ENCODE data around the gene DYNC1LI1. TPM values are rescaled to one million over a fixed set of nuclear protein-coding genes. Genes with fewer than 3 reads are reported as not detected.

The DYNC1LI1 gene
- polyA plus RNA-seq, 1 donor from 2014 or later, result 94.5 TPM

- Histone ChIP-seq H4K20me1 (ENCODE audit: insufficient read depth) (no peaks in the 10 kb centered on the region), H3K9me2 (ENCODE audit: insufficient read depth, low read length) (no peaks in the 10 kb centered on the region), H2AFZ (ENCODE audit: low read depth, low read length) (no peak overlapping the region), H3K9ac (ENCODE audit: low read length) (peak overlapping the region; percentile 98), H3K9me3 (ENCODE audit: low read length) (no peaks in the 10 kb centered on the region), H3K4me2 (ENCODE audit: low read length) (peak overlapping the region; percentile 99), H3F3A (ENCODE audit: insufficient read depth, low read length, poor library complexity, severe bottlenecking) (no peaks in the 10 kb centered on the region), H3K27me3 (ENCODE audit: insufficient read depth, low read depth, low read length) (no peaks in the 10 kb centered on the region), H3K4me3 (ENCODE audit: low read length) (peak overlapping the region; percentile 87), H3K27ac (ENCODE audit: low read length) (peak overlapping the region; percentile 95), H3K36me3 (ENCODE audit: insufficient read depth, low read length) (no peaks in the 10 kb centered on the region), H3K79me2 (replicated peaks; ENCODE audit: insufficient read depth, low read length) (peaks cover 58% of the 10 kb centered on the region)
- TF ChIP-seq, protein P1, sequence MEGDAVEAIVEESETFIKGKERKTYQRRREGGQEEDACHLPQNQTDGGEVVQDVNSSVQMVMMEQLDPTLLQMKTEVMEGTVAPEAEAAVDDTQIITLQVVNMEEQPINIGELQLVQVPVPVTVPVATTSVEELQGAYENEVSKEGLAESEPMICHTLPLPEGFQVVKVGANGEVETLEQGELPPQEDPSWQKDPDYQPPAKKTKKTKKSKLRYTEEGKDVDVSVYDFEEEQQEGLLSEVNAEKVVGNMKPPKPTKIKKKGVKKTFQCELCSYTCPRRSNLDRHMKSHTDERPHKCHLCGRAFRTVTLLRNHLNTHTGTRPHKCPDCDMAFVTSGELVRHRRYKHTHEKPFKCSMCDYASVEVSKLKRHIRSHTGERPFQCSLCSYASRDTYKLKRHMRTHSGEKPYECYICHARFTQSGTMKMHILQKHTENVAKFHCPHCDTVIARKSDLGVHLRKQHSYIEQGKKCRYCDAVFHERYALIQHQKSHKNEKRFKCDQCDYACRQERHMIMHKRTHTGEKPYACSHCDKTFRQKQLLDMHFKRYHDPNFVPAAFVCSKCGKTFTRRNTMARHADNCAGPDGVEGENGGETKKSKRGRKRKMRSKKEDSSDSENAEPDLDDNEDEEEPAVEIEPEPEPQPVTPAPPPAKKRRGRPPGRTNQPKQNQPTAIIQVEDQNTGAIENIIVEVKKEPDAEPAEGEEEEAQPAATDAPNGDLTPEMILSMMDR (IDR thresholded peaks at IDR 0.05; ENCODE audit: poor library complexity, severe bottlenecking), result no peak
- TF ChIP-seq REST (IDR thresholded peaks at IDR 0.05; ENCODE audit: borderline replicate concordance) (no peak), RAD21 (conservative IDR thresholded peaks at IDR 0.05) (no peak), EZH2 (IDR thresholded peaks at IDR 0.05; ENCODE audit: borderline replicate concordance, insufficient read depth, low read length, poor library complexity, severe bottlenecking) (no peak), POLR2AphosphoS5 (IDR thresholded peaks at IDR 0.05) (no peak), EP300 (conservative IDR thresholded peaks at IDR 0.05; ENCODE audit: poor library complexity, severe bottlenecking) (no peak), SMC3 (conservative IDR thresholded peaks at IDR 0.05; ENCODE audit: poor library complexity) (no peak), MXI1 (conservative IDR thresholded peaks at IDR 0.05; ENCODE audit: poor library complexity, severe bottlenecking) (no peak), TAF1 (IDR thresholded peaks at IDR 0.05; ENCODE audit: low read depth) (no peak)
Observed at GRCh38 chr3:32568953-32569352, 1.7 kb downstream of the DYNC1LI1 start.

DNA sequence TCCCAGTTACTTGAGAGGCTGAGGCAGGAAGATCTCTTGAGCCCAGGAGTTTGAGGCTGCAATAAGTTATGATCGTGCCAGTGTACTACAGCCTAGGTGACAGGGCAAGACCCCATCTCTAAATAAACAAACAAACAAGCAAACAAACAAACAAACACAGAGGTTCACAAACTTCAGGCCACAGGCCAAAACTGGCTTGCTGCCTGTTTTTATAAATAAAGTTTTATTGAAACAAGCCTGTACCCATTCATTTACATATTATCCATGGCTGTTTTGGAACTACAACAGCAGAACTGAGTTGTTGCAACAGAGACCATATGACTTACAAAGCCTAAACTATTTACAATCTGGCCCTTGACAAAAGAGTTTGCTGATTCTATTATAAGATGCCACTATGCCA, 6.5 kb downstream of the DYNC1LI1 start:
- Histone ChIP-seq H3K27me3 (ENCODE audit: insufficient read depth, low read depth, low read length) (no peaks in the 10 kb centered on the region), H3K4me2 (ENCODE audit: low read length) (no peak overlapping the region), H3K9me3 (ENCODE audit: low read length) (no peaks in the 10 kb centered on the region), H3K9ac (ENCODE audit: low read length) (no peak overlapping the region), H4K20me1 (ENCODE audit: insufficient read depth) (peaks cover 6% of the 10 kb centered on the region), H3K27ac (ENCODE audit: low read length) (no peak overlapping the region), H3K9me2 (ENCODE audit: insufficient read depth, low read length) (no peaks in the 10 kb centered on the region), H3F3A (ENCODE audit: insufficient read depth, low read length, poor library complexity, severe bottlenecking) (no peaks in the 10 kb centered on the region), H3K79me2 (replicated peaks; ENCODE audit: insufficient read depth, low read length) (peaks cover 95% of the 10 kb centered on the region), H3K4me3 (ENCODE audit: low read length) (no peak overlapping the region), H2AFZ (ENCODE audit: low read depth, low read length) (no peak overlapping the region), H3K36me3 (ENCODE audit: insufficient read depth, low read length) (no peaks in the 10 kb centered on the region)
- TF ChIP-seq, protein P1 (IDR thresholded peaks at IDR 0.05; ENCODE audit: poor library complexity, severe bottlenecking), result no peak
- TF ChIP-seq EP300 (conservative IDR thresholded peaks at IDR 0.05; ENCODE audit: poor library complexity, severe bottlenecking), result no peak
- no peak for TF ChIP-seq RAD21 (conservative IDR thresholded peaks at IDR 0.05)
- TF ChIP-seq MXI1 (conservative IDR thresholded peaks at IDR 0.05; ENCODE audit: poor library complexity, severe bottlenecking), result no peak
- TF ChIP-seq EZH2 (IDR thresholded peaks at IDR 0.05; ENCODE audit: borderline replicate concordance, insufficient read depth, low read length, poor library complexity, severe bottlenecking), result no peak
- TF ChIP-seq POLR2AphosphoS5 (IDR thresholded peaks at IDR 0.05), result no peak
- no peak for TF ChIP-seq TAF1 (IDR thresholded peaks at IDR 0.05; ENCODE audit: low read depth)
- TF ChIP-seq REST (IDR thresholded peaks at IDR 0.05; ENCODE audit: borderline replicate concordance), result no peak
- no peak for TF ChIP-seq SMC3 (conservative IDR thresholded peaks at IDR 0.05; ENCODE audit: poor library complexity)

All from neural cell (in vitro differentiated cells).